Keratinocyte (primary cell): ENCODE results near the gene GTF3C1. TPM values are rescaled to one million over a fixed set of nuclear protein-coding genes. Genes with fewer than 3 reads are reported as not detected.

Experiments
- DNase-seq: peaks from one replicate; pipeline ENCODE4 v3.0.0-alpha.2; 2011; ENCODE audit warnings: low read depth, missing footprints, low spot score
- FAIRE-seq: peaks from 2 replicates; lab custom pipeline; 2011; peaks lifted over from hg19 to GRCh38; lab: Jason Lieb, UNC
- H2AFZ ChIP-seq: 2 replicates; pipeline ENCODE4 v1.6.0; 2012; ENCODE audit warnings: low read length, control low read depth, inconsistent platforms; ENCODE audit not compliant: control insufficient read depth
- H3K27ac ChIP-seq: 2 replicates; pipeline ENCODE4 v1.5.1; 2011; ENCODE audit warnings: low read length; ENCODE audit not compliant: control insufficient read depth, insufficient read depth
- H3K27me3 ChIP-seq: 3 replicates; pipeline ENCODE4 v1.6.0; 2011; ENCODE audit warnings: low read length; ENCODE audit not compliant: control insufficient read depth, insufficient read depth; ENCODE audit errors: extremely low read depth
- H3K36me3 ChIP-seq, 2 experiments: 2 replicates in 1 of 2; 3 replicates in 1 of 2; pipeline ENCODE4 v1.5.1; 2011; ENCODE audit warnings: low read length in 2 of 2, mild to moderate bottlenecking in 1 of 2; ENCODE audit not compliant: control insufficient read depth in 2 of 2, insufficient read depth in 2 of 2; ENCODE audit errors: extremely low read depth in 1 of 2
- H3K4me1 ChIP-seq: 3 replicates; pipeline ENCODE4 v1.5.1; 2011; ENCODE audit warnings: low read length; ENCODE audit not compliant: control insufficient read depth, insufficient read depth; ENCODE audit errors: extremely low read depth
- H3K4me2 ChIP-seq: 3 replicates; pipeline ENCODE4 v1.6.0; 2011; ENCODE audit warnings: low read depth, low read length; ENCODE audit not compliant: control insufficient read depth, insufficient read depth; ENCODE audit errors: extremely low read depth
- H3K4me3 ChIP-seq, 3 experiments: fragments of 200-600 bp in 1 of 3; sonication (generic) in 1 of 3; 2 replicates in 2 of 3; 3 replicates in 1 of 3; pipeline ENCODE4 v1.5.1; 2011 to 2016; ENCODE audit warnings: low read length in 3 of 3, mild to moderate bottlenecking in 3 of 3, control low read depth in 2 of 3, inconsistent platforms in 1 of 3, low read depth in 1 of 3, mixed read lengths in 1 of 3, mixed run types in 1 of 3, moderate library complexity in 1 of 3; ENCODE audit not compliant: control insufficient read depth in 2 of 3, insufficient read depth in 2 of 3; ENCODE audit errors: extremely low read depth in 1 of 3
- H3K79me2 ChIP-seq: 2 replicates; pipeline ENCODE4 v1.6.0; 2012; ENCODE audit warnings: low read length; ENCODE audit not compliant: control insufficient read depth, insufficient read depth
- H3K9ac ChIP-seq: 3 replicates; pipeline ENCODE4 v1.6.0; 2011; ENCODE audit warnings: low read length; ENCODE audit not compliant: control insufficient read depth, insufficient read depth; ENCODE audit errors: extremely low read depth
- H3K9me1 ChIP-seq: 3 replicates; pipeline ENCODE4 v1.6.0; 2011; ENCODE audit warnings: low read length; ENCODE audit not compliant: control insufficient read depth, insufficient read depth; ENCODE audit errors: extremely low read depth
- H3K9me3 ChIP-seq: 2 replicates; pipeline ENCODE4 v1.5.1; 2012; ENCODE audit warnings: low read depth, low read length; ENCODE audit not compliant: control insufficient read depth
- H4K20me1 ChIP-seq: 3 replicates; pipeline ENCODE4 v1.6.0; 2011; ENCODE audit warnings: low read length; ENCODE audit not compliant: control insufficient read depth, insufficient read depth; ENCODE audit errors: extremely low read depth
- EZH2 ChIP-seq: IDR thresholded peaks from one replicate; pipeline ENCODE4 v1.6.1; 2012; ENCODE audit warnings: inconsistent platforms, mild to moderate bottlenecking, low read length, moderate library complexity
- dilution Hi-C: fragments of 300-500 bp; cut with MboI; formaldehyde crosslinking; loops from one replicate; pipeline ENCODE4 v1.7.0; 2020; ENCODE audit warnings: low sequenced_read_pairs; ENCODE audit not compliant: extremely low pct_ligation_motif_present
- polyA plus RNA-seq, 5 experiments: library from polyadenylated mRNA; depleted of rRNA in 3 of 5; stranded (reverse) in 3 of 5; stranded (forward) in 1 of 5; unstranded in 1 of 5; fragments of >200 nt; gene quantifications; 1 replicate in 1 of 5; 2 replicates in 3 of 5; 3 replicates in 1 of 5; pipeline versions ENCODE4 v1.2.1 to v1.2.3, GENCODE V29; 2011 to 2012; ENCODE audit warnings: missing spikeins in 2 of 5, low read depth in 1 of 5, low replicate concordance in 1 of 5
- TF ChIP-seq, protein P1 (sequence below), 3 experiments: IDR thresholded peaks in 1 of 3; conservative IDR thresholded peaks in 1 of 3; optimal IDR thresholded peaks in 1 of 3; 2 replicates in 2 of 3; 3 replicates in 1 of 3; pipeline versions ENCODE3 to v1.5.1; 2011; ENCODE audit warnings: low read length in 3 of 3, mild to moderate bottlenecking in 3 of 3, moderate library complexity in 2 of 3, control low read depth in 1 of 3, inconsistent platforms in 1 of 3; ENCODE audit not compliant: insufficient read depth in 2 of 3; ENCODE audit errors: extremely low read depth in 1 of 3

GTF3C1 gene
- polyA plus RNA-seq, 1 donor (not counting 4 experiments of a cell fraction or from before 2014, with no cell fraction given), result 23.5 TPM

DNA sequence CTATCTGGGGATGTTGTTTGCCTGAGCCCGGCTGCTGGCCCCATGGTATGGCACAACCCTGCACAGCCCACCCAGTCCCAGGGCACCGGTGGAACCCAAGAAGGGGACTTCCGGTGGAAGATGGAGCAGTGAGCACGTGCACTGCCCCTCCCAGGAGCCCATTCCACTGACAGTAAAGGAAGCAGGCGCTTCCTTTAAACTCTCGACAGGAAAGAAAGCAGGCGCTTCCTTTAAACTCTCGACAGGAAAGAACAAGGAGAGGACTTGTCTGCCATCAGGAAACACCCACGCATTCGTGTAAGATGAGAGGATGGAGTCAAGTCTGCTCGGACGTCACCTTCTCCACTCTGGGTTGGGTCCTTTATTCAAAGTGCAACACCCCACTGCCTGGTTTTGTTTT lies 94.0 kb downstream of the GTF3C1 start:
- Histone ChIP-seq H3K9me1 (no peaks in the 10 kb centered on the region), H3K79me2 (no peaks in the 10 kb centered on the region), H3K27ac (no peak overlapping the region), H4K20me1 (no peaks in the 10 kb centered on the region), H3K4me3 (no peak overlapping the region), H3K9ac (no peak overlapping the region), H2AFZ (peak overlapping the region; percentile 44), H3K27me3 (peaks cover 5% of the 10 kb centered on the region), H3K4me2 (peak overlapping the region; percentile 42), H3K9me3 (no peaks in the 10 kb centered on the region), H3K36me3 (peaks cover under 1 to 12% of the 10 kb centered on the region in 2 experiments), H3K4me1 (peaks cover 35% of the 10 kb centered on the region)
- FAIRE-seq, result no peak
- dilution Hi-C loops, result no loop called here
- TF ChIP-seq, protein P1, sequence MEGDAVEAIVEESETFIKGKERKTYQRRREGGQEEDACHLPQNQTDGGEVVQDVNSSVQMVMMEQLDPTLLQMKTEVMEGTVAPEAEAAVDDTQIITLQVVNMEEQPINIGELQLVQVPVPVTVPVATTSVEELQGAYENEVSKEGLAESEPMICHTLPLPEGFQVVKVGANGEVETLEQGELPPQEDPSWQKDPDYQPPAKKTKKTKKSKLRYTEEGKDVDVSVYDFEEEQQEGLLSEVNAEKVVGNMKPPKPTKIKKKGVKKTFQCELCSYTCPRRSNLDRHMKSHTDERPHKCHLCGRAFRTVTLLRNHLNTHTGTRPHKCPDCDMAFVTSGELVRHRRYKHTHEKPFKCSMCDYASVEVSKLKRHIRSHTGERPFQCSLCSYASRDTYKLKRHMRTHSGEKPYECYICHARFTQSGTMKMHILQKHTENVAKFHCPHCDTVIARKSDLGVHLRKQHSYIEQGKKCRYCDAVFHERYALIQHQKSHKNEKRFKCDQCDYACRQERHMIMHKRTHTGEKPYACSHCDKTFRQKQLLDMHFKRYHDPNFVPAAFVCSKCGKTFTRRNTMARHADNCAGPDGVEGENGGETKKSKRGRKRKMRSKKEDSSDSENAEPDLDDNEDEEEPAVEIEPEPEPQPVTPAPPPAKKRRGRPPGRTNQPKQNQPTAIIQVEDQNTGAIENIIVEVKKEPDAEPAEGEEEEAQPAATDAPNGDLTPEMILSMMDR (optimal IDR thresholded peaks at IDR 0.05 in 1 of 3, IDR thresholded peaks at IDR 0.05 in 1 of 3, conservative IDR thresholded peaks at IDR 0.05 in 1 of 3; ENCODE audit: extremely low read depth in 1 of 3, insufficient read depth in 2 of 3, low read length in 3 of 3), result no peak
- TF ChIP-seq EZH2, result no peak
- DNase-seq, result no peak

DNA sequence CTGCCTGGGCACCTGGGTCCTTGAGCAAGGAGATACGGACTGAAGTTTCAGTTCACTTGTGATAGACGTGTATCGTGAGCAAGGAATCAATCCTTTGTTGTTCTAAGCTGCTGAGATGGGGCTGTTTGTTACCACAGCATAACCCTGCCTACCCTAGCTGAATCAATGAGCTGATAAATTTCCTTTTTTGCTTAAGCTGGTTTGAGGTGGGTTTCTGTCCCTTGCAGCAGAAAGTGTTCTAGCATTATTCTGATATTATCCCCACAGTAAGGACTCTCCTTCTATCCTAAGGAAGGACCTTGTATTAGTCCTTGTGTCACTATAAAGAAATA lies 96.3 kb downstream of the GTF3C1 start:
- H3K79me2 ChIP-seq, result no peaks in the 10 kb centered on the region
- no peak overlapping the region for H3K4me2 ChIP-seq
- FAIRE-seq (no peak), DNase-seq (no peak)
- no peak overlapping the region for H3K27ac ChIP-seq
- H3K9me3 ChIP-seq, result no peaks in the 10 kb centered on the region
- H3K27me3 ChIP-seq, result peaks cover 22% of the 10 kb centered on the region
- H2AFZ ChIP-seq, result no peak overlapping the region
- H3K9me1 ChIP-seq, result no peaks in the 10 kb centered on the region
- H3K4me1 ChIP-seq, result peaks cover 22% of the 10 kb centered on the region
- no peak for TF ChIP-seq EZH2
- TF ChIP-seq, protein P1 (optimal IDR thresholded peaks at IDR 0.05 in 1 of 3, IDR thresholded peaks at IDR 0.05 in 1 of 3, conservative IDR thresholded peaks at IDR 0.05 in 1 of 3; ENCODE audit: extremely low read depth in 1 of 3, insufficient read depth in 2 of 3, low read length in 3 of 3), result no peak
- H3K36me3 ChIP-seq, result no peaks in the 10 kb centered on the region
- no peaks in the 10 kb centered on the region for H4K20me1 ChIP-seq
- H3K9ac ChIP-seq, result no peak overlapping the region
- no peak overlapping the region for H3K4me3 ChIP-seq
- dilution Hi-C loops, result no loop called here
